G401 (cell line): ENCODE measurements around the gene MAN2B2. TPM values are rescaled to one million over a fixed set of nuclear protein-coding genes. Genes with fewer than 3 reads are reported as not detected.

Experiments
- DNase-seq: peaks from one replicate; pipeline ENCODE4 v3.0.0-alpha.2; 2015; ENCODE audit warnings: low spot score
- in situ Hi-C: cut with HindIII; loops from 2 replicates; pipeline ENCODE4 v1.10.0; 2016; ENCODE audit warnings: low sequenced_read_pairs, mixed read lengths
- total RNA-seq: library from RNA; depleted of rRNA; stranded (reverse); fragments of >200 nt; shearing (Covaris generic); gene quantifications from 2 replicates; pipeline ENCODE4 v1.2.3, GENCODE V29; 2014

The MAN2B2 gene
- total RNA-seq, 1 experiment from 2014 or later: 10.1 TPM

DNA sequence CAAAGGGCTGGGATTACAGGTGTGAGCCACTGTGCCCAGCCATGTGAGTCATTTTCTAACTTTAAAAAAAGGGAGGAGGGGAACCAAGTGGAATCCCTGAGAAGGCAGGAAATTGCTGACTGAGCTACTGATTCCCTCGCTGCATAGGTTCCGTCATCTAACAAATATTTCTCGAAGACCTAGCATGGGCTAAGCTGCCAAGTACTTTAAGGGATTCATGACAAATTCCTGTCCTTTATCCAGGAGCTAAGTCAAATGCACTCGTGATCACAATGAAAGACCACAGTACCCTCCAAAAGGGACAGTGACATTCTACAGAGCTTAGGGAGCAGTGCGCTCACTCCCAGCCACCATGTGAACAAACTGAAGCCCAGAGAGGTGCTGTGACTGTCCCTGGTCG lies 33.2 kb upstream of the MAN2B2 start:
- DNase-seq: no peak
- in situ Hi-C loops: no loop called here

DNA sequence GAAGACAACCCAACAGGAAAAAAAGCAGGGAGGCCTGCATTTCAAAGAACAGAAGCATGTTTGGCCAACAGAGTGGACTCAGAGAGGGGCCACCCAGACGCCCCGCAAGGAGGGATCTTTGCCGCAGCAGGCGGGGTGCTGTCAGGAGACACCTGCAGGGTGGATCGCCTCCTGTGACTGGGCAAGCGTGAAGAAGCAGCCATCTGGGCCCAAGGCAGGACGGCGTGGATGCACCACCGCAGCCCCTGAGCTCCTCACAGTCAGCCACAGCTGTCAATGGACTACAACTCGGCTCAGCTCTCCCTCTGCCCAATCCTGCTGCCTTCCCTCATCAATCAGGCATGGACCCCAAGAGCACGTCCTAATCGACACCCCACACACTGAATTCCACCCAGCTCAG lies 32.0 kb upstream of the MAN2B2 start:
- in situ Hi-C loops: no loop called here
- no peak for DNase-seq

DNA sequence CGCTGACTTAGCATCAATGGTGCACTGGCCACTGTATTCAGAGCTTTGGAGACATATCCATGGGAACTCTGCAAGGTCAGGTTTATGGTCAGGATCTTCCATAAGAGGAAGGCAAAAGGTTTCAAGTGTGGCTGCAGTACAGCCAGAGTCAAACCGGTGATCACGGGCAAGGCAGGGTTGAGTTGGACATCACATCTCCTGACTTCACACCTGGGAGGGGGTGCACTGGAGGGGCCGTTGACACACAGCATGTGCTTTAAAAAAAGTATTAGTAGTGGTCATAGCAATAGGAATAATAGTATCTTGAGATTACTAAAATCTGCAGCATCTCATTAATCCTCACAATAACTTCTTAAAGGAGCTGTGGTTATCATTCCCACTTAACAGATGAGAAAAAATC lies 28.9 kb upstream of the MAN2B2 start:
- DNase-seq: no peak
- in situ Hi-C loops: no loop called here

DNA sequence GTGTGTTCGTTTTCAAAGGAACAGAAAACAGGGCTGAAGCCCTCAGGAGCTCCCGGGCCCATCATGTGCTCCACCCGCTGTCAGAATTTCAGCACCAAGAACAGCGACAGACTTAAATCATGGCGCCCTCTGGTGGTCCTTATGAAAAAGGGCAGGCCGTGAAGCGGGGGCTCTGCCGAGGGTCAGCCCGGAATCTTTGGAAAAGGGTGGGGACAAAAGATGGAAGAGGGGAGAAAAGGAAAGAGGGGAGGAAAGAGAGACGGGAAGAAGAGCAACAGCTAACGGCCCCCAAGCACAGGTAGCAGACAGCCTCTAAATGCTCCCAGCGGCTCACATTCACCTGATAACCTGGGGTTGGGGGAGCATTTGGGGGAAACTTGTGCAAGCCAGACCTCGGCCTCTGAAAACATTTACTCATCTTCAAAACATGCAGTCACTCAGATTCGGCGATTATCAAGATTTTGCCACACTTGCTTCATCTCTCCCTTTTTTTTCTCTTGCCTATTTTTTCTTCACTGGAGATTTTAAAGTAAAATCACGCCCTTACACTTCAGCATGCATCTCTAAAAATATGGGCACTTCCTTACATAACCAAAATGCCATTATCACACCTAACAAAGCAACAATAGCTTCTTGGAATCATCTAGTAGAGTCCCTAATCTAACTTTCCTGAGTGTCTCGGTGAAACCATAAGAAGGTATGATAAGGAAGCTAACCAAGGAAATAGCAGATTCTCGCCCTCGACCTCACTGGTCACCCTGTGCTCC lies 28.1 kb upstream of the MAN2B2 start:
- DNase-seq: peak; percentile 85
- in situ Hi-C loops: no loop called here

DNA sequence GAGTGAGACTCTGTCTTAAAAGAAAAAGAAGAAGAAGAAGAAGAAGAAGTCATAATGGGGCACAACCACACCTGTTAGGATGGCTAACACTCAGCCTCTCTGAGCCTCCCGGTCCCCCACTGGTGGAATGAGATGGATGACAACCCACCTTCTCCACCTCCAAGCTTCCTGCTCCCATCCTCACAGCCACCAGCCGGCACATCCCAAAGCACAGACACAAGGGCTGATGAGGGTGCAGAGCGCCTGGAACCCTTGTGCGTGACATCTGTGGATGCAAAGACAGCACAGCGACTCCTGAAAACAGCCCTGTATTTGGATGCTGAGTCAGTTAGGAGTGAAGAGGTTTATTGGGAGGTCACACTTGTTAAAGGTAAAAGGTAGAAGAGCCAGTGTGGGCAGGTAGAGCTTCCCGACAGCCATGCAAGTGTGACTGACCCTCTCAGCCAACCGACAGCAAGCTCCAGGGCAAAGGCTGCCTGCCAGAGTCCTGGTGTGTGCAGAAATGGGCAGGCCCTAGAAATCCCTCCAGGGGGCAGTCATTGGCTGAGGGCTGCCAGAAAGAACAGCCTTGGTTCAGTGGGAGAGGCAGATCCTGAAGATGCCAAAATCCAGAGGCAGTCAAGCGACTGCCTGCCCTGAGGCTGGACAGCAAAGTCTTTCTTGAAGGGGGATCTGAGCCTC lies 26.6 kb upstream of the MAN2B2 start:
- DNase-seq: peak; percentile 81
- in situ Hi-C loops: no loop called here

DNA sequence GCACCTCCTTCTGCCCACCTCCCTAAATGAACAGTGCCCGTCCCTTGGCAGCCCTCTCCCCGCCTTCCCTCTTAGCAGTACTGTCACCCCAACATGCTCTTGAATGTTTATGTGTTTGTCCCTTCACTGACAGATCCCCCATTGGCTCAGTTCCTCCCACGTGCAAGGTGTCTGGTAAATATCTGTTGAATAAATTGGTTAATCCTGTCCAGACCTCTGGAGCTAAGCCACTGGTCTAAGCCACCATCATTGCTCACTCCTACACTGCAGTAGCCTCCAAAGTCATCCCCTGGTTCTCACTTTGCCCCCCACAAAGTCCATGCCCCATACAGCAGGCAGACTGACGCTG lies 26.1 kb upstream of the MAN2B2 start:
- no peak for DNase-seq
- in situ Hi-C loops: no loop called here

DNA sequence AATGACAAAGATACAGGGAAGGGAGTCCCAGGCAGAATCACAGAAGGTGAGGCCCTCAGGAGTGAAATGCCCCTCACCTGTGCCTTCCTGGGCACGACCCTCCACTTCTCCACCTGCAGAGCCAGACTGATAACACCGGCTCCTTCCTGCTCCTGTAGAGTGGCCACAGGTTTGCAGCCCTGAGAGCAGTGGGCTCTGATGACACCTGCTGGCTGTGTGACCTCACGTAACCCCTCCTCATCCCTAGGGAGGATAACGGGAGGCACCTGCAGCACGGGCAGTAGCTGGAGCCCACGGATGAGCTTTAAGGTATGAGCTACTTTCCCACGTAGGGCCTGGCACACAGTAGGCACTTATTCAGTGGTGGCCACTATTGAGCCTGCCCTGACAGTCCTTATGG lies 25.5 kb upstream of the MAN2B2 start:
- no peak for DNase-seq
- in situ Hi-C loops: no loop called here

DNA sequence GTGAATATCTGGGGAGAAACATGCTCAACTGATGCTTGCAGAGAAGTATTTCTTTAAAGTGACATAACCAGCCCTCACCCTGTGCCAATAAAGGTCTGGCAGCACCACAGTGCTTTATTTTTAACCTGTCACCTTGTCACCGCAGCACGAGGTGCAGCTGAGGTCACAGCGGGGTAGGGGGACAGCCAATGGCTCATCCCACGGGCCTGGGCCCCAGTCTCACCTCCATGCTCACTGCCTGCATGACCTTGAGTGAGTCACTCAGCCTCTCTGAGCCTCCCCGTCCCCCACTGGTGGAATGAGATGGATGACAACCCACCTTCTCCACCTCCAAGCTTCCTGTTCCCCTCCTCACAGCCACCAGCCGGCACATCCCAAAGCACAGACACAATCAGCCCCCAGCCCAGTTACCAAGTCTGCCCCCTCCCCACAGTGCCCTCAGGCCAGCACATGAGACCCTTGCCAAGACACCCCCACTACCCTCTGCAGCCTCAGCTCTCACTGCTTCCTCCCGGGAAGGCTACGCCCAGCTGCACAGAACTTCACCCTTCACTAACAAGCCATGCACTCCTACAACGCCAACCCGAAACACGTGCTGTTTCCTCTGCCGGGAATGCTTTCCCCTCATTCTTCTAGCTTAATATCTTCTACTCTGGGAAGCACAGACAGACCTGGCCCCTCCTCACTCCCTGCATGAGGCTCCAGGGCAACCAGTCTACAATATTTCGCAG lies 24.9 kb upstream of the MAN2B2 start:
- in situ Hi-C loops: loop anchor here (25.0 kb wide), 1 partner anchor 112 kb away; a partner anchor contains a TSS

DNA sequence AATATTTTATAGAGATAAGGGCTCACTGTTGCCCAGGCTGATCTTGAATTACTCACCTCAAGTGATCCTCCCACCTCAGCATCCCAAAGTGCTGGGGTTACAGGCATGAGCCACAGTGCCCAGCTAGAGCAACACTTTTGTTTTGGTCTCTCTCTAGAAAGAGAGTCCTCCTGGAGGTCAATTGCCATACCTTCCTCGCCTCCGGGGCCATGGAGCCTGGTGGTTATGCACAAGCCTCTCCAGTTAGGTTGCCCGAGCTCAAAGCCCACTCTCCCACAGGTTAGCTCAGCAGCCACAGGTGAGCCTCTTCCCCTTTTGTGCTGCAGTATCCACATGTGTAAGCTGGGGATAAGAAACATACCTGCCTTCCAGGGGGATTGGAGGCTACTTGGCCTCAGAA lies 24.2 kb upstream of the MAN2B2 start:
- in situ Hi-C loops: loop anchor here (25.0 kb wide), 1 partner anchor 111 kb away; a partner anchor contains a TSS
- DNase-seq: no peak

More for the DNA sequence above, 24.9 kb upstream of the MAN2B2 start:
- DNase-seq: no peak

DNA sequence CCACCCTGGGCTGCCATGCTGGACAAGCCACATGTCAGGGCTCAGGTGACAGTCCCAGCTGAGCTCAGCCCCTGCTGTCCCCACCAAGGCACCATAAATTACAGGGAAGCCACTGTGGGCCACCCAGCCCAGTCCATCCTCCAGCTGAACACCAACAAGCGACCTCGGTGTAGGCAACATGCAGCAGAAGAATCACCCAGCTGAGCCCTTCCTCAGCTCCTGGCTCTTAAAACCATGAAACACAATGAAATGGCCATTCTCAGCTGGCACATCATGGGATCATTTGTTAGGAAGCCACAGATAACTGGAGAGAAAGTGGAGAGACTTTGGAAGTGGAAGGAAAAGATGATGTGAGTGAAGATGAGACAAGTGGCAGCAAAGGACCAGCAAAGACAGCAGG lies 23.3 kb upstream of the MAN2B2 start:
- in situ Hi-C loops: loop anchor here (25.0 kb wide), 1 partner anchor 111 kb away; a partner anchor contains a TSS
- no peak for DNase-seq

DNA sequence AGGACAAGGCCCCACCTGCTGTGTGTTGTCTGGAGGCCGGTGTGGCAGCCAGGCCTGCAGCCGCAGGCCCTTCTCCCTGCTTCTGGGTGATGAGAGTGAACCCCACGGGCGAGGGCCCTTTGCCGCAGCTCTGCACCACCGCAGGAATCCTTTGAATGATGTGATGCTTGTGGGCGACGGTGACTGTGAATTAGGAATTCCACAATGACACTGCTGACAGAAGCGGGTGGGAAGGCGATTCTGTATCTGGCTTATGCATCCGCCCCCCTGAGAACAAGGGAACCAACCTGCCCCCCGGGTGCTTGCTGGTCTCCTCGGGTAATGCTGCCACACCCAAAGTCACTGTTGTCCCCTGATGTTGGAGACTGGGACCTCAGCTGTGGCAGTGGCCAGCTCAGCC lies 19.5 kb upstream of the MAN2B2 start:
- in situ Hi-C loops: loop anchor here (25.0 kb wide), 1 partner anchor 107 kb away; a partner anchor contains a TSS
- no peak for DNase-seq

DNA sequence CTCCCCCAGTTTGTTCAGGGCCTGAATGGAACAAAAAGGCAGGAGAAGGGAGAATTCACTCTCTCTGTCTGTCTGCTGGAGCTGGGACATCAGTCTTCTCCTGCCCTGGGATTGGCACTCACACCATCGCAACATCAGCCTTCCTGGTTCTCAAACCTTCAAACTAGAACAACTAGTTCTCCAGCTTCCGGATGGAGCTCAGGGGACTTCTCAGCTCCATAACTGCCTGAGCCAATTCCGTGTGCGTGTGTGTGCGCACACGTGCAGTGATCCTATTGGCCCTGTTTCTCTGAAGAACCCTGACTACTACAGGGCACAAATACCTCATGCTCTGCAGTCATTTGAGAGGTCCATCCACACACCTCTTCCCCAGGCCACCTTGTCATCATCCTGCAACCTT lies 18.7 kb upstream of the MAN2B2 start:
- no peak for DNase-seq
- in situ Hi-C loops: loop anchor here (25.0 kb wide), 1 partner anchor 106 kb away; a partner anchor contains a TSS

DNA sequence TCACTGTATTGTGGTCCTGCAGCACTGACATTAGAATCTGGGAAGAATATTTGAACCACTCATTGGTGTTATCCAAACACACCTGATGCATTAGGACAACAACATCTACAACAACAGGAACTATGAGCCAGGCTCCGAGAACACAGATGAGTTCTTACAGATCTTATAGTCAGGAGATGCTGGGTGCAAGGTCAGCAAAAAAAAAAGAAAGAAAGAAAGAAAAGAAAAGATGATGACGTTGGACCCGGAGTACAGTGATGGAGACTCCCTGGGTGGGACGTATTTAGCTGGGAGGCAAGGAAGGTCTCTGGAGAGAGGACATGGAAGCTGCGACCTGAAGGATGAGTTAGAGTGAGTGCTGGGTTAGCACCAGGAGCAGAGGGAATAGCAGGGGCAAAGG lies 17.8 kb upstream of the MAN2B2 start:
- in situ Hi-C loops: loop anchor here (25.0 kb wide), 1 partner anchor 105 kb away; a partner anchor contains a TSS
- DNase-seq: no peak

DNA sequence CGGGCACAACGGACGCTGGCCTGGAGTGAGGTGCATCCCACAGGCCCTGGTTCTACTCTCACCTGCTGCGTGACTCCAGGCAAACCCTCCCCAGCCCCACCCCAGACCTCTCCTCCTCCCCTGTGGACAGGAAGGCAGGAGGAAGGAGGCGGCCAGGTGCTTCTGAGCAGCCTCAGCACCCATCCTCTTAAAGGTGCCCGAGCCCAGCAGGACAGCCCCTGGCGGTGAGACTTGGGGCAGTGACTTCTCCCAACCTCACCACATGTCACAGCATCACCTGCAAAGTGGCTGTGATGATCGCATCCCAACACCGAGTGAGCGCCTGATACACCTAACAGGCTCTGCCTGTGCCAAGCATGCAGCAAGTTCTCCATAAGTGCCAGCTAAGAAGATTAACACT lies 17.1 kb upstream of the MAN2B2 start:
- no peak for DNase-seq
- in situ Hi-C loops: loop anchor here (25.0 kb wide), 1 partner anchor 104 kb away; a partner anchor contains a TSS

DNA sequence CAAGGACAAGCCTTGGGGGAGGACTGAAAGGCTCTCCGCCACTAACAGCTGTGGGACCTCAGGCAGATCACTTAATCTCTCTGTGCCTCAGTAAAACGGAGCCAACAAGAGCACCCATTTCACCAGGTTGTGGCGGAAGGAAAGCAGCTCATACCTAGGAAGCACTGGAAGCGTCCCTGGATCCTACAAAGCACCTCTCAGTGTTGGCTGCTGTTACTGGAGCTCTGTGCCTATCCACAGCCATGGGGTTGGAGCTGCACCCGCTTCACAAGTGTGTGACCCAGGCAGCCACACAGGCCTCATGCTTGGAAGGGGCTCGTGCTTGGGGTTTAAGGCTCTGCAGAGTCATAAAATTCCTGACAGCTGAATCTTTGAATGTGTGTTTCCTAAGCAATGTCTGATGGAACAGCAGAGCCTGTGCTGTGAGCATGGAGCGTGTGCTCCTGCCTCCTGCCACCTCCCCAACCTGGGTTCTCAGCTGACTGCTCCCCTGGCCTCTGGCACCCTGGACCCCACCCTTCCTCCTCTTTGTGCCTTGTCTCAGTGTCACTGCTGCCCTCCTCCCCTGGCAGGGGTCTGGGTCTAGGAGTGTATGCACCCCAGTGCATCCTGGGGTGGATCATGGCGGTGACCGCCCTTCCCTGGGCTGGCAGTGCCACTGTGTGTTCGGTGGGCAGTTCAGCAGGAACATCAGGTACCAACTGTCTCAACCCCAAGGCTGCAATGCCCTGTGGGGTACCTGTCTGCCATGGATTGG lies 14.4 kb upstream of the MAN2B2 start:
- no peak for DNase-seq
- in situ Hi-C loops: loop anchor here (25.0 kb wide), 1 partner anchor 102 kb away; a partner anchor contains a TSS

DNA sequence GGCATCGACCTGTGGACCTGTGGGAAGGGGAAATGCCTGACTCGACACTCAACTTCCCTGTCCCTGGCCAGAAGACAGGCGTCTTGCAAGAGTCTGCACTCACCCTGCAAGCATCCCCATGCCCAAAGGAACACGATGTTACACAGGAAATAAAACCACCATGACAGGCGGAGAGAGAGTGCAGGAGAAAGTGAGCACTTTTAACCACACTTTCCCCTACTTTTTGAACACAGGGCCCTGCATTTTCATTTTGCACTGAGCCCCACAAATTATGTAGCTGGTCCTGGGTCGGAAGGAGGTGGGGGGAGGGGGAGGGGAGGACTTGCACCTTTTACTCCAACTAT lies 13.8 kb upstream of the MAN2B2 start:
- in situ Hi-C loops: loop anchor here (25.0 kb wide), 1 partner anchor 101 kb away; a partner anchor contains a TSS
- no peak for DNase-seq

DNA sequence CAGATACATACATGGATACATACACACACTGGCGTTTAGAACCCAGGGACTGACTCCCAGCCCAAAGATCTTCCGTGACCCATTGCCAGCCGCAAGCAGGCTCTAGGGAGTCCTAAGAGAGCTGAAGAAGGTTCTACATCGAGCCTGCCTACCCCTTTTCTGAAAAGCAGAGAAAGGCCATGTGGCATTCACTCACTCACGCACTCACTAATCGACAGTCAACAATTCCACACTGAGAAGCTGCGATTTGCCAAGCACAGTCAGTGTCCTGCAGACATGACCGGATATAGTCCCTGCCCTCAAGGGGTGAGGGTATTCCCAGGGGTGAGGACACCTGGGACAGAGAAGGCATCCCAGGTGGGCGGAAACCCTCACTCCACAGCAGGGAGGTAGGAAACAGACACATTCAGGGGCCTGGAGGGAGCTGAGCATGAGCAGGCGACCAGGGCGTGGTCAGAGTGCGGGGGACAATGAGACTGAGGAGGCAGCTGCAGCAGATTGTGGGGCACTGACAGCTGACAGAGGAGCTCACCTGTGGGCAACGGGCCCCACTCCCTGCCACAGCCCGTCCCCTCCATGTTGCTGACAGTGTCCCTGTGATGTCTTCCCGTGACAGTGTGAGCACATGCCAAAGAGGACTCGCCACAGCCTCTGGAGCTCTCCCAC lies 13.2 kb upstream of the MAN2B2 start:
- in situ Hi-C loops: loop anchor here (25.0 kb wide), 1 partner anchor 100 kb away; a partner anchor contains a TSS

More for the DNA sequence above, 13.2 kb upstream of the MAN2B2 start:
- no peak for DNase-seq
